ENCODE results near the gene CD44.
A peak's percentile ranks its signal among the peaks of the same experiment; 100 is the strongest.

CD44 gene

DNA sequence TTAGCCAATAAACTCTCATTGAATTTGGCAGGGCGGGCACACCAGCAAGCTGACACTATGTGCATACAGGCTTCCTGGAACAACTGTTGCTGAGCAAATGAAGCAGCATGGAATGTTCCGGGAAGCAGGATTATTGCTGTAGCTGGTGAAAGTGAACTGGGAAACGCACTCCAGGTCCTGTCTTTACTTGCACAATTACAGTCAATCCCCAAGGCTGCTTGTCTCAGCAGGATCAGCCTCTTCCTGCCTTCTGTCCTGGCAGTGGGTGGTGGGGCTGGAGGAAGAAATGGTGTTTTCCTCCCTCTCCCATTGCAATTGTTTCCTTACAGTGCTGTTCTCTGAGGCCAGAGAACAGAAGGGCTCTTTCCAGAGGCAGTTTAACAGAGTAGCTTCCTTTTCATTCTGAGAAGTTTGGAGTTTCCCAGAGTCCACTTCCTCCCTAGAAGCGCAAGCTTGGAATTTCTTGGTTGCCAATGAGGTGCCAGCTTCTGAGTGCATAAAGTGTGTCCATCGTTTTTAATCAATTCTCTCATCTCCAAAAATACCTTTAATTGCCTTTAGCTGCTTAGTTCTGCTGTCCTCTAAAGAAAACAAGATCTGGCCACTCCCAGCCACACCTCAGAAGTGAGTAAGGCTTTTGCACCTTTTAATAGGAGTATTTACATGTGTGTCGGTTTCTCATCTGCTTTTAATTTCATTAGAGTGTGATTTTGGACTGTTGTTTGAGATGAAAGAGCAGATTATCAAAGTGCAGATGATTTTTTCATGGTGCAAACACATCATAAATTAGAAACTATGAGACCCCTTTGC lies 19.9 kb downstream of the CD44 start:
- DNase-seq (ENCODE audit: low read depth), result peak; percentile 92

DNA sequence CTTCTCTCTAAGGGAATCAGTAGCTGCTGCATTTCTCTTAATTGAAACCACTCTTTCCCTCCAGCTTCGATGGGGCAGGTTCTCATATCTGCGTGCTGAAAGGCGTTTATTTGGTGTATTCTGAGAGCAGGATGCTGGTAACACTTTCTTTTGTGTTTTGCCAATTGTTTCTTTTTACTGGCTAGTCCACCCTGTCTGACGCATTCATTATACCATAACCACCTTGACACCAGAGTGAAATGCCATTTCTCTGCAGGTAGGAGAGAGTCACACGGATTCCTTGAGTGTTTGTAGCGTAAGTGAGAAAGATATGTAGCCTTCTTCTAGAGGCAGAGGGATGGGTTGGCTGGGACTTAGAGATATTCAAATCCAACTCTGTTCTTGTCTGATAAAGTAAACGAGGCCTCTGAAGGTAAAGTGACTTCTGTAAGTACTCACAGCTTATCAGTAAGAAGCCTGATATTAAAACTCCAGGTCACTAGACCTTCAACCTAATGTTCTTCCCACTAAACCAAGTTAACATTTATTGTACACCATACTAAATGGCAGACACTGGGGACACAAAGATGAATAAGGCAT lies 21.4 kb downstream of the CD44 start:
- no peak for DNase-seq (ENCODE audit: low read depth)

- DNase-seq (ENCODE audit: low read depth), result peak; percentile 97
Observed at GRCh38 chr11:35160902-35161597, 22.1 kb downstream of the CD44 start.

GRCh38 chr11:35162745-35163144 lies 23.8 kb downstream of the CD44 start:
- DNase-seq (ENCODE audit: low read depth), result peak; percentile 47

GRCh38 chr11:35163209-35163608 lies 24.2 kb downstream of the CD44 start:
- DNase-seq (ENCODE audit: low read depth), result peak; percentile 64

DNA sequence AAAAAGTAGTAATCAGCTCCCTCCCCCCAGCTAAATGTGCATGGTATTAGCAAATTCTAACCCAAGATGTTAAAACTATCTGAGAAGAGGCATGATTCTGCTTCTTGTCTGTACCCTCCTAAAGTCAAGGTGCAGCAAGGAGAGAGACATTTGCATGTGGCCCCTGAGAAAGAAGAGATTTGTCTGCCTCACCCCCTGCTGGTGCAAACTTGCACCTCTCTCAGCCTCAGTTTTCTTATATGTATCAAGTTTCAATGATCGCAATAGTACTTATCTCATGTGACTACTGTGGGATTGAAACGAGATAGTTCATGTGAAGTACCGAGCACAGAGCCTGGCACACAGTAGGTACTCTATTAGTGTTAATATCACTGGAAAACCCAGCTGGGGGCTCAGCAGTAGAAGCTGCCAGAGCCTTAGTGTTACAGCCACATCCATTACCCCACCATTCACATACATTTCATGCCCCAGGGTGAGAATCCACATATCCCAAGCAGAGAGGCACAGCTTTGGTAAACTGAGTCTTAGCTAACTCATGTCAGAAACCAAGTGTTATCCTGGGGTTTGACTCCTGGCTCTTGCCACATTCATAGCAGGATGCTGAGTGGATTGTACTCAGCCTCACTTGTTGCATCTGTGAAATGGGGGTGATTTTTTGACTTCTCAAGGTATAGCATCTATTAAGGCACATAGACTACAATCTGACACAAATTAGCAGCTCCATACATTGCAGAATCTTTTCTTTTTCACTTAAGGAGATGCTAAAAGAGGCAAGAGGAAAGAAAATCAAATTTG lies 24.9 kb downstream of the CD44 start:
- DNase-seq (ENCODE audit: low read depth), result no peak

- no peak for DNase-seq (ENCODE audit: low read depth)
Observed at GRCh38 chr11:35165030-35165422, 26.1 kb downstream of the CD44 start.

DNA sequence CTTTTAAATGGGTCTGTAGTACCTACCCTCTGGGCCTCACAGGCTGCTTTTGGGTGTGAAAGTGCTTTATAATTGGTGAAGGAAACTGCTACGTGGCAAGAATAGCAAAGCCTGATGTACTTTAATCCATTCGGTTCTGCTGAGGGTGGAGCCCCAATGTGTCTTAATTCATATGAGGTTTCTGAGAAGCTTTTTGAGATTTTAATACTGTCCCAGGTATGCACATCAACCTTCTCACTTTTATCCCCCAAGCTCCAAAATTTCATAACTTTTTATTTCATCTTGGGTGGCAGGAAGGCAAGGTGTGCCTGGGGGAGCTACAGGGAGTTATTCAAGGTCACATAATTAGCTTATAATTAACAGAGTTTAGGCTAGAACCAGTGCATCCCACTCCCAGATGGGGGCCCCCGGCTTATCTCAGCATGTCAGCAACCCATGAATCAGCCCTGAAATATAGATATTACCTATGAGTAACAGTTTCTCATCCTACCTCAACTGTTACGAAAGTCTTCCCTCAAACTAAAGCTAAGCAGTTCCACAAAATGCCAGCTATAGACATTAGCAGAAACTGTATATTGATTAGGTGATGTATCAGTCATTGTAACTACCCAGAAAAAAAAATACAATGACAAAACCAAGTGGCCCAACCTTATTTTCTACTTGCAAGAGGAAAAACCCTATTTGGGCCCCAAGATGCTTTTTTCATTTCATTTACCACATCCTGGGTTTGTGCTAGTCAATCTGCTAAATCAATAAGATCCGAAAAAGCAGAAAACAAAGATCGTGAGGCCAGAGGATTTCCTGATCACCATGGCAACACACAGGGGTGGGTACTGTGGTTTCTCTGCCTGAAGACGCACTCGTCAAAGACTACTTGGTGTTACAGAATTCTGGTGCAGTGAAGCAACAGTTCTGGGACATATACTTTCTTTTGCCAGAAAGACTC lies 26.7 kb downstream of the CD44 start:
- peak; percentile 95 for DNase-seq (ENCODE audit: low read depth)

- DNase-seq (ENCODE audit: low read depth), result peak; percentile 94
Observed at GRCh38 chr11:35166369-35167360, 27.7 kb downstream of the CD44 start.

GRCh38 chr11:35167426-35167954 lies 28.5 kb downstream of the CD44 start:
- peak; percentile 89 for DNase-seq (ENCODE audit: low read depth)

GRCh38 chr11:35168671-35169070 lies 29.7 kb downstream of the CD44 start:
- peak; percentile 66 for DNase-seq (ENCODE audit: low read depth)

DNA sequence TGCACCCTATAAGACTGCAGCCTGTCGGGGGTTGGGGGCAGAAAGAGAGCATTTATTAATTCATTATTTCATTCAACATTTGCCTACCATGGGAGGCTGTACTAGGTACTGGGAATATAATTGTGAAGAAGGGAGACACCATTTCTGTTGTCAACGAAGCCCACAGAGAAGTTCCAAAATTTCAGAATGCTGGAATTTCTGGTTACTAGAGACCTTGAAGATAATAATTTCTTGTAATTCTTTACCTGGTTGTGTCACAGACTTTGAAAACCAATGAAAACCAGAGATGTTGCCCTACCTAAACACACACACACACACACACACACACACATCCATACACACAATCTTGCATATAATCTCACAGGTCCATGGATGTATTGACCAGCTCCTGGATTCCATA lies 30.1 kb downstream of the CD44 start:
- DNase-seq (ENCODE audit: low read depth), result no peak

GRCh38 chr11:35169754-35170153 lies 30.8 kb downstream of the CD44 start:
- no peak for DNase-seq (ENCODE audit: low read depth)

DNA sequence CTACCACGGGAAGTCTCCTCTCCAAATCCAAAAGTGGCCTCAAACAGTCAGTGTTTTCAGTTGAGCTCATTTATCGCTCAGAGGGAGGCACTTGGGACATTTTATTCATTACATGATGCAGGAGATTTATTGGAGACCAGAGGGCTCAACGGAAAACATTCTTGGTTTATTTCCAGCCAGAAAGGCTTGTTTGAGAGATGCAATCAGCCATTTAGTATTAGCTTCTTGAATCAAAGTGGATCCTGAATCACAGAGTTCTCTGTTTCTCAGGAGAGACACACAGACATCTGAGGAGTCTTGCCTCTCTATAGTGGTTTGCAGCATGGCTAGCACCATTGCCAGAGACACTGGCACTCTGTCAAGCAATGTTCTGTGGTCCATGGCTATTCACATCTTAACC lies 31.5 kb downstream of the CD44 start:
- DNase-seq (ENCODE audit: low read depth), result no peak

- no peak for DNase-seq (ENCODE audit: low read depth)
Observed at GRCh38 chr11:35171226-35171625, 32.3 kb downstream of the CD44 start.

DNA sequence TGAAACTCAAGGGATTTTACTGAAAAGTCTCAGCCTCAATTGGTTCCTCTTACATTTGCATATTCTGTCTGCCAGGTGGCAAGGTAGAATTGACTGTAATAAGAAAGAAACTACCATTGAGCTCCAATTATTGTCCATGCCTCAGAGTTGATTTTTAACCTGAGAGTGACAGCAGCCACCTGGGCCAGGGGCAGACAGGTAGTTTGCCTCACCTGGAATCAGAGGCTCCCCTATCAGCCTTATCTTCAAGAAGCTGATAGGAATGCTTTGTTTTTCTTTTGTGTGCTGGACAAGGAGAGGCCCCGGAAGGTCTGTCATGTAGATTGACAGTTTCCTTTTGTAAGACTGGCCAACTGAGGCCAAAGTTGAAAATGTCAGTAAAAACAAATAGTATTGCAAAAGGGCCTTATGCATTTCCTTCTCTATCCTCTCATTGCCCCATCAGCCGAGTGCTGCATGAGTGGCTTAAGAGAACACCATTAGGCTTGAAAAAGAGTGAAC lies 34.1 kb downstream of the CD44 start:
- peak; percentile 76 for DNase-seq (ENCODE audit: low read depth)

DNA sequence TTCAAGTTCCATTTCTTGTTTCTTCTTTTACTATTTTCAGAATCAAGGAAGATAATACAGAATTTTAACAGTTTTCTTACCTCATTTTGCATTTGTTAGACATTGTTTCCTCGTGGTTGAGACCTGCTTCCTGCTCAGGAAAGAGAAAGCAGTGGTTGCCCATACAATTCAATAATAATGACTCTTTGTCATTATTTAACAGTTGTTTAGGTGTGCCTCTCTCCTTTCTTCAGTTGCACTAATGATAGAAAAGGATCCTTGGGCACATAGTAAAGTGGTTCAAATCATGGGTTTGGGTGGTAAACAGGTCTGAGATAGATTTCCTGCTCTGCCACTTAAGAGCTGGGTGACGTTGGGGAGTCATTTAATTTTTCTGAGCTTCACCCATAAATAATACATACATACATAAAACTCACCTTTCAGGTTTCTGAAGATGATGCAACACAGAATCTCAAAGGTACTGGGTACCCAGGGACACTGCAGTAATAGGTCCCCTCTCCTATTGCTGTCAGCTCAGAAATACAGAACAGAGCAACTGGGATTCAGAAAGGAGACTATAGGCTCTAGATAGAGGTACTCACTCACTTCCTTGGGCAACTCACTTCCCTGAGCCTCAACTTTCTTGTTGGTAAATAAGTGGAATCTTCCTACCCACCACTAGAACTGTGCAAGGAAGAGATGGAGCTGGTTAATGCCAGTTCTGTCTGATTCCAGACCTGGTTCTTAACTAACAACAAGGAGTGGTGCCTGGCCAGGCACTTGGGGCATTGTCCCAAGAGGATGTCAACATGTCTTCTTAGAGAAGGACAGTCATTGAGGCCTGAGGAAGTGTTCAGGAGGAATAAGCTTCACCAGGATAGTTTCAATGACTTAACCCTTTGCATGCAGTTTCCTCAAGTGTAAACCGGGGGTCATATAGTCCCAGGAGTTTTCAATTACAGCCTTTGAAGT lies 34.9 kb downstream of the CD44 start:
- no peak for DNase-seq (ENCODE audit: low read depth)

DNA sequence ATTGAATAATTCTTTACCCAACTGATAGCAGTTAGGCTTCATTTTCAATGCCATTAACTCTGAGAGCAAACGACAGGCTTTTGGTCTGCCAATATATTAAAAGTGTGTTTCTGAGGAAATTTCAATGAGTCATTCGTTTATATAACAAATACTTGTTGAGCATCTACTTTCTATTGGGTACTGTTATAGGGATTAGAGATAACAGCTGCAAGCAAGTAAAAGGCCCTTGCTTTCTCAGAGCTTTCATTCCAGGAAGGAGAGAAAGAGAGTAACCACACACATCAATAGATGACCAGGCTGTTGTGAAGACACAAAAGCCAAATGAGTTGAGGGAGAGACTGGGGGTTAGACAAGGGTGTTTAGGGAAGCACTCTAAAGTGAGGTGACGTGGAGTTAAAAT lies 35.7 kb downstream of the CD44 start:
- peak; percentile 50 for DNase-seq (ENCODE audit: low read depth)

Data from fibroblast of gingiva (primary cell).